HG03196 (cell line): Measurements from ENCODE around the gene SFT2D3.

Source experiments
- ATAC-seq: cut with Tn5 transposase; IDR thresholded peaks from one replicate; pipeline ENCODE4 v1.9.1; 2021; ENCODE audit not compliant: unreplicated experiment

SFT2D3 gene

DNA sequence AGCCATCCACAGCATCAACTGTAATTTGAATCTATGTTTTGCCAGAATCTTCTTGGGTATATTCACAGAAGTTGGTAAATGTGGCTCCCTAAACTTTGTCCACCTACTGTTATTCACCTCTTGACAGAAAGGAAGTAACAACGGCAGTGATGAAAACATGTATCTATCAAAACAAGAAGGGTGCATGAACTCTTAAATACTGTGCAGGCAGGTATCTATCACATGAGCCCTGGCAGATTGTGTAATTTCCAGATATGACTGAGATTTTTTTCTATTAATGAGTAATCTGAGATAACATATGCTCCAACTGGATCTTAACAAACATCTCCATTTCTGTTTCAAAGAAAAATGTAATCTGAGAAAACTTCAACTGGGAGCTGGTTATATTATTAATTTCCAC, 36.6 kb downstream of the SFT2D3 start:
- ATAC-seq = no peak

GRCh38 chr2:127739800-127740199, 38.5 kb downstream of the SFT2D3 start:
- ATAC-seq = no peak

DNA sequence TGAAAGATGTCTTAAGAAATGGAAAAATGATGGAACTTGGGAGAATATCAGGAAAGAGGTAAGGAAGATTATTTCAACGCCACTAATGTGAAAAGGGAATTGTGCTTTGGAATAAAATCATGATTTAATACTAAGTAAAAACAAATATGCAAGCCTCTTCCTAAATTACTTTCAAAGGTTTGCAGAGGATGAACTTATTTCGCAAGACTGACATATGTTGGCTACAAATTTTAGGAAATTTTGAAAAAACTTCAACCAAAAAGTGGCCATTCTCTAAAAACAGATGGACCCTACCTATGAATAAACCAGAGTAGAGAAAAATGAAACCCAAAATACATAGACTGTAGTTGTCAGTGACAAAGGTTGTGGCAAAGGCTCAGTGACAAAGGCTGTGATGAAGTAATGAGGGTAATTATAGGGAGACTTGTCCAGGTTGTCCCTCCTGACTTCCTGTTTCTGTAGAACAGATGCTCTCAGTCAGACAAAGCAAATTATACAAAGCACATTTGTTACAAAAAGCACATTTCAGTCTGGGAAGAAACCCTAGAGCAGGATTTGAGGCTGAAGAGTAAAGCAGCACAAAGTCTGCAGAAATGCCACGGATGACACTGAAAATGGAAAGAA, 39.5 kb downstream of the SFT2D3 start:
- no peak for ATAC-seq

- no peak for ATAC-seq
Observed at GRCh38 chr2:127743477-127744026, 42.3 kb downstream of the SFT2D3 start.

- ATAC-seq = no peak
Observed at GRCh38 chr2:127747621-127748020, 46.3 kb downstream of the SFT2D3 start.

- ATAC-seq = peak; percentile 96
Observed at GRCh38 chr2:127749537-127749936, 48.2 kb downstream of the SFT2D3 start.

GRCh38 chr2:127753374-127753773, 52.1 kb downstream of the SFT2D3 start:
- ATAC-seq = no peak

GRCh38 chr2:127754186-127754585, 52.9 kb downstream of the SFT2D3 start:
- no peak for ATAC-seq
